ENCODE results near the gene PRX. TPM values are rescaled to one million over a fixed set of nuclear protein-coding genes. Genes with fewer than 3 reads are reported as not detected.

The PRX gene
- polyA plus RNA-seq, 5 donors: 9.7 to 17.2 (median 11.0) TPM

Other genes with a start within 250 kb of the PRX start
- 10 to 100 TPM in 4 of 5 donors, 1 to 10 TPM in 1; 8.4 to 16.9 (median 12.1) TPM for gene MAP3K10, start 222.0 kb downstream of the PRX start, polyA plus RNA-seq (ENCODE audit: insufficient read depth in 1 of 5, insufficient read length in 5 of 5, low replicate concordance in 1 of 5)
- gene TTC9B, start 195.0 kb downstream of the PRX start, polyA plus RNA-seq (ENCODE audit: insufficient read depth in 1 of 5, insufficient read length in 5 of 5, low replicate concordance in 1 of 5): under 1 TPM in 3 of 5 donors, not detected in 2; 0.12 to 0.31 (median 0.17) TPM
- under 1 TPM; 0.25 to 0.78 (median 0.50) TPM for gene CCNP, start 186.7 kb downstream of the PRX start, polyA plus RNA-seq (ENCODE audit: insufficient read depth in 1 of 5, insufficient read length in 5 of 5, low replicate concordance in 1 of 5)
- gene AKT2, start 128.0 kb downstream of the PRX start, polyA plus RNA-seq (ENCODE audit: insufficient read depth in 1 of 5, insufficient read length in 5 of 5, low replicate concordance in 1 of 5): 100 to 1,000 TPM; 126 to 177 (median 173) TPM
- gene C19orf47, start 65.0 kb downstream of the PRX start, polyA plus RNA-seq (ENCODE audit: insufficient read depth in 1 of 5, insufficient read length in 5 of 5, low replicate concordance in 1 of 5): 10 to 100 TPM; 10.1 to 19.1 (median 10.9) TPM
- gene PLD3, start 64.7 kb downstream of the PRX start, polyA plus RNA-seq (ENCODE audit: insufficient read depth in 1 of 5, insufficient read length in 5 of 5, low replicate concordance in 1 of 5): 100 to 1,000 TPM; 247 to 495 (median 342) TPM
- under 1 TPM; 0.09 to 0.42 (median 0.18) TPM for gene HIPK4, start 23.2 kb downstream of the PRX start, polyA plus RNA-seq (ENCODE audit: insufficient read depth in 1 of 5, insufficient read length in 5 of 5, low replicate concordance in 1 of 5)
- 1 to 10 TPM; 4.2 to 9.0 (median 6.1) TPM for gene SERTAD1, start 12.6 kb upstream of the PRX start, polyA plus RNA-seq (ENCODE audit: insufficient read depth in 1 of 5, insufficient read length in 5 of 5, low replicate concordance in 1 of 5)
- 10 to 100 TPM; 23.6 to 39.5 (median 30.7) TPM for gene SERTAD3, start 31.0 kb upstream of the PRX start, polyA plus RNA-seq (ENCODE audit: insufficient read depth in 1 of 5, insufficient read length in 5 of 5, low replicate concordance in 1 of 5)
- 10 to 100 TPM; 43.5 to 83.3 (median 55.0) TPM for gene BLVRB, start 52.4 kb upstream of the PRX start, polyA plus RNA-seq (ENCODE audit: insufficient read depth in 1 of 5, insufficient read length in 5 of 5, low replicate concordance in 1 of 5)
- gene SPTBN4, start 53.6 kb upstream of the PRX start, polyA plus RNA-seq (ENCODE audit: insufficient read depth in 1 of 5, insufficient read length in 5 of 5, low replicate concordance in 1 of 5): 1 to 10 TPM in 3 of 5 donors, under 1 TPM in 2; 0.73 to 1.9 (median 1.3) TPM
- gene SHKBP1, start 163.5 kb upstream of the PRX start, polyA plus RNA-seq (ENCODE audit: insufficient read depth in 1 of 5, insufficient read length in 5 of 5, low replicate concordance in 1 of 5): 10 to 100 TPM; 34.3 to 55.7 (median 38.9) TPM
- gene LTBP4, start 188.0 kb upstream of the PRX start, polyA plus RNA-seq (ENCODE audit: insufficient read depth in 1 of 5, insufficient read length in 5 of 5, low replicate concordance in 1 of 5): 100 to 1,000 TPM; 225 to 627 (median 357) TPM

All from right lung (tissue), 5 donors.